GM12875 (cell line): ENCODE measurements around the gene NR5A1.

Experiments used
- H3K4me3 ChIP-seq: one replicate; pipeline ENCODE4 v1.5.1; 2011; ENCODE audit warnings: low read depth, low read length, control low read depth
- CTCF ChIP-seq: IDR thresholded peaks from 2 replicates; pipeline ENCODE4 v1.5.1; 2011; ENCODE audit warnings: low read depth, mild to moderate bottlenecking, control low read depth, inconsistent platforms, low read length, moderate library complexity, borderline replicate concordance; ENCODE audit not compliant: insufficient read depth

NR5A1 gene

GRCh38 chr9:124517600-124517999, 10.4 kb upstream of the NR5A1 start:
- TF ChIP-seq CTCF = no peak
- no peak overlapping the region for H3K4me3 ChIP-seq

GRCh38 chr9:124514874-124515273, 7.7 kb upstream of the NR5A1 start:
- no peak overlapping the region for H3K4me3 ChIP-seq
- TF ChIP-seq CTCF = no peak

- no peak for TF ChIP-seq CTCF
Observed at GRCh38 chr9:124514125-124514524, 6.9 kb upstream of the NR5A1 start.

DNA sequence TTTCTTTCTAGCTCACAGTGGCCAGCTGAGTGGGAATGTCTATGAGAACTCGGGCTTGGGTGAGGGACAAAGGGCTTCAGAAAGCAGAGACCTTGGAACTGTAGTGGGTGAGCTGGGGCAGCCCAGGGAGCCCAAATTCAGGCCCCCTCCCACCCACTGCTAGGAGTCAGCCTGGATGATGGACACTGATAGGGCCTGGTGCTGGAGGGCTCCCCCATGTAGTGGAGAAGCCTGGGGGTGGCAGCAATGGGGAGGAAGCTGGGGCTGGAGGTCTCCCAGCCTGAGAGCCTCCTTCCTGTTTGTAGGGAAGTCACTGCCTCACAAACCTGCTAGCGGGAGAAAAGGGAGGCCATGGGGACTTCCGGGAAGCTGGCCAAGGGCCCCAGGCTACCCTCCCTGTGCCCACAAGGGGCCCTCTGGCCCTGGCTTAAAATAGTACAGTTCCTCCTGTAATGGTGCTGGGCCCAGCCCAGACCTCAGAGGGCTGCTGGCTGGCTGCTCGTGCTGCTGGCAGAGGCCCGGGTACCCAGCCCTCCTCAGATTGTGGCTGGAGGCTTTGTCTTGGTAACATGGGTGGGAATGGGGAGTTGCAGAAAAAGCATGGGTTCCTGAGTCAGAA, 6.3 kb upstream of the NR5A1 start:
- no peak overlapping the region for H3K4me3 ChIP-seq
- TF ChIP-seq CTCF = no peak

More at GRCh38 chr9:124514125-124514524, 6.9 kb upstream of the NR5A1 start:
- H3K4me3 ChIP-seq = no peak overlapping the region

- H3K4me3 ChIP-seq = no peak overlapping the region
- TF ChIP-seq CTCF = no peak
Observed at GRCh38 chr9:124512806-124513204, 5.6 kb upstream of the NR5A1 start.

- no peak overlapping the region for H3K4me3 ChIP-seq
- TF ChIP-seq CTCF = no peak
Observed at GRCh38 chr9:124511891-124512805, 4.9 kb upstream of the NR5A1 start.
